Stimulated activated CD8-positive, alpha-beta memory T cell treated with anti-CD3 and anti-CD28 coated beads, Interleukin-4, amount 100 ng/mL, for 4 hours (primary cell): Measurements from ENCODE around the gene OR5A1.
"Not testable (repeated sequence)": the region's sequence is repeated elsewhere in the genome, so short reads cannot be mapped to it uniquely, and the experiment has no call there.

Source experiments
- DNase-seq, 2 donors: peaks; one replicate each; pipeline ENCODE4 v3.0.0-alpha.2; 2020; ENCODE audit warnings: low read depth in 2 of 2, low spot score in 1 of 2

The OR5A1 gene

DNA sequence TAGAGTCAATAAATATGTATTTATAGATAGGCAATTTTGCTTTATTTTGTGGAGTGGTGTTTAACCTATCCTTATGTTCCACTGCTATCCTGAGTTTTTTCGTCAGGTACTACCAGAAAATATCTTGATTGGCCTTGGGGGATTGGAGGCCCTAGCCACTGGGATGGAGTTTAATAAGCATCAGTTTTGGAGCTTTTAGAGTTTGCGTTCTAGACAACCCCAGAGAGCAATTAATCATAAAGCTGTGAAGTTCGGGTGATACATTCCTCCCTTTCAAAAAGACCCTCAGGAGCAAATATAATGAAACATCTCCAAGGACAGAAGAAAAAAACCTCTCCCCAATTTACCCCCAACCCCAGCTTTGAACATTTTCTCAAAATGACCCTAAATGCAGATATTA is at the start of gene OR5A1:
Gene OR5A1, plus strand, starts transcription at position 301 of the 400 bp plus-strand sequence. CDS start 6,700 bp downstream, outside the sequence.
- DNase-seq, result no peak

DNA sequence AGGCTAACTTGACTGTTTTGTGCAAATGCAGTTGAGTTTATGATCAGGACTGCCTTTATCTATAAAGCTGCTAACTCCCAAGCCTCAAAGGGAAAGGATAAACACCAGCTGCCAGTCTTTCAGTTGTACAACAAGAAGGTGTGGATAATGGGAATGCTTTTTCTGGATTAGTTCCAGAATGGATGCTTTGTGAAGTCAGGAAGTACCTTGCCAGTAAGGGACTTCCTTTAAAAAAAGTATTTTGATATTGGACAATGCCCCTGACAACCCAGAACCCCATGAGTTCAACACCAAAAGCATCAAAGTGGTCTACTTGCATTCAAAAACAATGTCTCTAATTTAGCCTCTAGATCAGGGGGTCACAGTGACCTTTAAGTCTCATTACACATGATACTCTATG is 42.1 kb upstream of the OR5A1 start:
- no peak for DNase-seq

DNA sequence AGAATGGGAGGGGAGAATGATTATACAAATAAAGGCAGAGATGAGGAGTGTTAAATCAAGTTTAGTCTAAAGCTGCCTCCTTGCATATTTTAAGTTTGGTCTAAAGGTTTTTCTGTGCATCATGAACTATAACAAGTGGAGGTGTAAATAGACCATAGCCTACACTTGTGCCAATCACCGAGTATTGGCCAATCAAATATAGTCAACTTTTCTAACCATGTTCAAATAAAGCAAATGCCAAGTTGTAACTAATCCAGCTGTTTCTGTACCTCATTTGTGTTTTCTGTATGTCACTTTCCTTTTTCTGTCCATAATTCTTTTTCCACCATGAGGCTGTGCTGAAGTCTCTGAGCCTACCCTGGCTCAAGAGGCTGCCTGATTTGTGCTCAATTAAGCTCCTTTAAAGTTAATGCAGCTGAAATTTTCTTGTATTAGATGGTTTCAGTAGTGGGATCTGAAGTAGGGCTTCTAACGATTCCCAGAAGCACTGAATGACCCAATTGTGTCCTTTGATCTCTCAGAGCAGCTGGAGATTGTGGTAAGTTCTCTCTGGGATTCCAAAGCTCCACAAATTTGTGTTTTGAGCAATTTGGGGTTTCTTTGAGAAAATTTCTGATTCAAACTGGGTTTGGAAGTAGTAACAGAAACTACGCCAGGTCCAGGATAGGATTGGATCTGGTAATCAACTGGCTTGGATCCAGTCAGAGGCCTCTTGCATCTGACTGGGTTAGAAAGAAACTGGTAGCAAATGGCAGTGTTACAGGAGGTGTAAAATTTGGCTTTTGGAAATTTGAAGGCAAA is 35.6 kb upstream of the OR5A1 start:
- DNase-seq, result no peak

DNA sequence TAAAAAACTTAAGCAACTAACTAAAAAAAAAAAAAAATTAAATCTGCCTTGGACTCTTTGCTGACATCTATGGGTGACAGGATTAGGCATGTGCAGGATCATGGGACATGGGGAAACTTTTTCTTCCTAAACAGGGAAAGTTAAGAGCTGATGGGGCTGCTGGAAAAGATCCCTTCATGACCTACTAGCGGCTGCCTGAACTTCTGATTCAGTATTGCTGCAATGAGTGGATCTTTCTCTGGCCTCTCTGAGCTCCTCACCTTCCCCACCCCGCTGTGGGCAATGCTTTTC is 35.1 kb upstream of the OR5A1 start:
- no peak for DNase-seq

DNA sequence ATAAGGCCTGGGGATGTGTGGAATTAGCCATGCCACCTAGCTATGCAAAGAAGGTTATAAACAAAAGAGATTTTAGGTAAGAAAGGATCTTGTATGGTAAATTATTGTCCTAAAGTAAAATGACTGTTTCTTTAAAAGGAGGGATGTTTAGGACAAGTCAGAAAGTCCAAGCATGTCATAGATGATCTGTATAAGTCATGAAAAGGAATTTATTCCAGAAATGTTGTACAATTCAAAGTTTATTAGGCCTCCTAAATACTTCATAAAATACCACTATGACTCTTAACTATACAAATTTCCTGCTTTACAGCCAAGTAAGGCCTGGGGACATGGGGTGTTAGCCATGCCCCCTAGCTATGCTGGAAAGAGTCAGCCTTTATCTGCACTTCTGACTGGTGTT is 32.7 kb upstream of the OR5A1 start:
- no peak for DNase-seq

DNA sequence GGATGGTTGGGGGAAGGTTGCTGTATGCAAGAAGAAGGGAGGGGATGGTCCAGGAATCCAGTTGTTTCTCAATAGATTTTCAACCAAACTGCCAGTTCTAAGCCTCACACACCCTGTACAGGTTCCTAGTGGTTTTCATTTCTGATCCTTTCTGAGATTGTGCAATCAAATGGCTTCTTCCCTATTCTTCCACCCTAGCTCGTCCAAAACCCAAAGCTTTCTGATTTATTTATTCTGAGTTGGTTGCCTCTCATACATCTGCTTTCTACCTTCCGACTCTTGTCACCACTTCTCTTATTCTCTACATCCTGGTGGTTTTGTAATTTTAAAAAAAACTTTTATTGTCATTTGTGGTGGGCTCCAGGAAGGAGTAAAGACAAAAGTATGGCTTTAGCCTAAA is 22.6 kb upstream of the OR5A1 start:
- no peak for DNase-seq

DNA sequence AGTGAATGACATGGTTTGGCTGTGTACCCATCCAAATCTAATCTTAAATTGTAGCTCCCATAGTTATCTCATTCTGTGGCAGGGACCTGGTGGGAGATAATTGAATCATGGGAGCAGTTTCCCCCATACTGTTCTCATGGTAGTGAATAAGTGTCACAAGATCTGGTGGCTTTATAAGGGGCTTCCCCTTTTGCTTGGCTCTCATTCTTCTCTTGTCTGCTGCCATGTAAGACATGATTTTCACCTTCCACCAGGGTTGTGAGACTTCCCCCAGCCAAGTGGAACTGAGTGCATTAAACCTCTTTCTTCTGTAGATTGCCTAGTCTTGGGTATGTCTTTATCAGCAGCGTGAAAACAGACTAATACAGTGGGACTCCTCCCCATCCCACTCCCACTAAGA is 21.2 kb upstream of the OR5A1 start:
- no peak for DNase-seq

DNA sequence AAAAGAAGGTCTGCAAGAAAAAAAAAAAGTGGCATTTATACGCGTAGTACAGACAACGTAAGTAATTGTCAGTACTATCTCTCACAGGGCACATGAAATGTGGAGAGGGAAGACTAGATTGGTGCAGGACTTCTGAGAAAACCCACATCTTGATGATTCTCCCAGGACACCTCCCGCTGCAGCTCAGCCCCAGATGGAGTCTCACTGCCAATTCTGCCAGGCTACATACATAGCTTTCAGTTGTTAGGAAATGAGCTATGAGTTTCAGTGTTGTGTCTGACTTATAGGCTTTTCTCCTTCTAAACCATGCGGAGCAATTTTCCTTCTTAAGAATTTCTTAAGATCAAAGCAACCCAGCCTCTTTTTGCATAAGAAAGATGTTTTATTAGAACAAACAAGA is 19.7 kb upstream of the OR5A1 start:
- no peak for DNase-seq

DNA sequence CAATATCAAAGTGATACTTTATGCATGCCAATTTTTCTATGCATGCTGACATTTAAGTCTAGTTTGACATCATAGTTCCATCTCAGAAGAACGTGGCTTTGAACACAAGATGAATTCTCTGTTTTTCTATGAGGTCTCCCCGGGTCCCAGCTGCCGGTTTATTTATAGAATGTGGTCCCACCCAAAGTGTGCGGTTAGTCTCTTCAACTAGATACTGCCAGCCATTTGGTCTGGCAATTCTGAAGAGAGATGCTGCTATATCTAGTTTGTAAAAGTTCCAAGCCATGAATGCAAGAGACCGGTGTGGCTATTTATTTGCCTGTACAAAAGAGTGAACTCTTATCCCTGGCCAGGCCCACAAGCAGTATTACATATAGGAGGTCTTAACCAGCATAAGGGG is 19.2 kb upstream of the OR5A1 start:
- no peak for DNase-seq

DNA sequence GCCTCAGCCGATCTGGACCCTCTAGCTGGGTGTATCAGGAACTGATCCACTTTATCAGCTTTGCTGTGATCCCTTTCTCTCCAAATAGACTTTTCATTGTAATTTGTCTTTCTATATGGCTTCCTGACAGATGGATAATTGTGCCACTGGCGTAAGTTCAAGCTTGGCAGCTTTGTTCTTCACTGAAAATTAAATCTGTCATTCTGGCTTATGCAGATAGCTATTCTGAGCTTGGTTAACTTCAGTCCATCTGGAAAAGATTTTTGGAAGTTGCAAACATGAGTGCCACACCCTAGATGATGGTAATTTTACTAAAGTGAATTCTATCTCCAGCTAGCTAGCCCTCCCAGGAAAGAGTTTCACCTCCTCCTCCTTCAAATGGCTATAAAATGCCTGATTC is 18.1 kb upstream of the OR5A1 start:
- DNase-seq, result no peak

DNA sequence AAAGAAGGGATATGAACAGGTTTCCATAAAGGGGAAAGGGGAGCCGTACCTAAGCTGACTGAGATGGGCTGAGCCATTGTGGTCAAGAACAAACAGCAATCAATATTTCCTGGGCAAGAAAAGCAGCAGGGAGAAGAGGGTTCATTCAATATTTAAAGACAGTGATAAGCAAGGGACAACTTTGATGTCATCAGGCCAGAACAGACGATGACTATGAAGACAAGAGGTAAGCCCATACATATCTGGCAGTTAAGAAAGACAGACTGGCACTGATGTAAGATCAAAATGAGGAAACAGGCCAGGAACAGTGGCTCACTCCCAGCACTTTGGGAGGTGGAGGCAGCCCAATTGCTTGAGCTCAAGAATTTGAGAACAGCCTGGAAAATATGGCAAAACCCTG is 12.4 kb upstream of the OR5A1 start:
- DNase-seq, result no peak

DNA sequence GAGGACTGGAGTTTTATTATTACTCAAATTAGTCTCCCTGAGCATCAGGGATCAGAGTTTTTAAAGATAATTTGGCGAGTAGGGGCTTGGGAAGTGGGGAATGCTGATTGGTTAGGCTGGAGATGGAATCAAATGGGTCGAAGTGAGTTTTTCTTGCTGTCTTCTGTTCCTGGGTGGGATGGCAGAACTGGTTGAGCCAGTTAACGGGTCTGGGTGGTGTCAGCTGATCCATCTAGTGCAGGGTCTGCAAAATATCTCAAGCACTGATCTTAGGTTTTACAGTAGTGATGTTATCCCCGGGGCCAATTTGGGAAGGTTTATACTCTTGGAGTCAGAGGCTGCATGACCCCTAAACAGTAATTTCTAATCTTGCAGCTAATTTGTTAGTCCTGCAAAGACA is 11.1 kb upstream of the OR5A1 start:
- DNase-seq, result no peak

DNA sequence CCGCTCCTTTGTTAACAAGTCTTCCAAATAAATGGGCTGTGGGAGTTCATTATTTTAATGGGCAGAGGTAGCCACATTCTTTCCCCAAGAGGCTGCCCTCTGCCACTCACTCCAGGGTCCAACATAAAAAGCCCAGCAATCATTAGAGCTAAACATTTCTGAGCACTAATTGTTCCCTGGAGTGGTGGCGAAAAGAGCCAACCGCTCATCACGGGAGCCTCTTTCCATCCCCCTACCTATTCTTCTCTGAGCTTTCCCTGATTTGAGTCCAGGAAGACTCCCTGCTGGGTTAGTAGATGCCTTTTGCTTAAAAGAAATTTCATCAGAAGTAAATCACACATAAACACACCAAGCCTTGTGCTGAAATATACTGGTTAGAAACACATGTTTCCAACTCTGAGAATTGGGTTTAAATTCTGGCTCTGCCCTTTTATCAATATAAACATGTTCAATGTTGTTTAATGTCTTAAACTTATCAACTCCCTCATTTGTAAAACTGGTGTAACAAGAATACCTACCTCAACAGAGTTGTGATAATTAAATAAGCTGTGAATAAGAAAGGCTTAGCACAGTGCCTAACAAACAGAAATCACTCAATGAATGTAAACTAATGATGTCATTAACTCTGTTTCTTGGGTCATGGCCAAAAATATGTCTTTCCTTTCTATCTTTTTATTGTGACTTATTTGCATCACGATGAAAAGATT is 9.8 kb upstream of the OR5A1 start, which contains the start of gene OR5A2:
Gene OR5A2, minus strand, starts transcription at position 53 of the 707 bp plus-strand sequence. CDS start 3,460 bp downstream, outside the sequence.
- no peak for DNase-seq

DNA sequence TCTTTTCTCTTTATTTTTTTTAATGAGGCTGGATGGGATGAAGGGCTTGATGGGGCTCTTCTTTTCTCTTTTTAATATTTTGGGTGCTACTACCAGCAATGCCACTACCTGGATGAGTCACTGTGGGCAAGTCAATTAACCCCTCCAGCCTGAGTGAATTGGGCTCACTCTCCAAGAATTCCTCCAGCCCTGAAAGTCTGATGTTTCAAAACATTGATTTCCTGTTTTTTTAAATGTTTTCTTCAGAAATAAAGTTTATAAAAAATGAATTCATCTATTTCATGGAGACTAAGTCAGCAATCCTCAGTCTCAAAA is 9.2 kb upstream of the OR5A1 start:
- DNase-seq, result no peak

DNA sequence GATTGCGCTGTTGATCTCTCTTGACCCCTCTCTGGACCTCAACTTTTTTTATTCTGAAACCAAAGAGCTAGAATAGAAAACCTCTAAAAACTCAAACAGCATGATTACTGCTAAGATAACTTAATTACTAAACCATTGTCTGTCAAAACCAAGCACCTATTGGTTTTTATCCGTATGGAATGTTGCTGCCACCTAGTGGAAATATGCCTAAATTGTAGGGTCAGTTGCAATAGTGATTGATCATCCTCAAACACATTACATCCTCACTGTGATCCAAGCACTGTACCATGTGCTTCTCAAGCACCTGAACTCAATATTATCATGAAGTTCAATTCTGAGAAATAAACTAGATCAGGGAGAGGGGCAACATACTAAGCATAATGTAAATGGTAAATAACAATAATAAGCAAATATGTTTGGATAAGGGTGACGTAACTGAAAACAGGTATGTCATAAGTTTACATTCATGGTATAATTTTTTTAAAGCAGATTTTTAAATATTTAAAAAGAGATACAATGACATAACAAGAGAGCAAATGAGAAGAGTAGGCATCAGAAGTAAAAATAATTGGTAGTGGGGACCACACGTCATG is 6.2 kb upstream of the OR5A1 start:
- no peak for DNase-seq

DNA sequence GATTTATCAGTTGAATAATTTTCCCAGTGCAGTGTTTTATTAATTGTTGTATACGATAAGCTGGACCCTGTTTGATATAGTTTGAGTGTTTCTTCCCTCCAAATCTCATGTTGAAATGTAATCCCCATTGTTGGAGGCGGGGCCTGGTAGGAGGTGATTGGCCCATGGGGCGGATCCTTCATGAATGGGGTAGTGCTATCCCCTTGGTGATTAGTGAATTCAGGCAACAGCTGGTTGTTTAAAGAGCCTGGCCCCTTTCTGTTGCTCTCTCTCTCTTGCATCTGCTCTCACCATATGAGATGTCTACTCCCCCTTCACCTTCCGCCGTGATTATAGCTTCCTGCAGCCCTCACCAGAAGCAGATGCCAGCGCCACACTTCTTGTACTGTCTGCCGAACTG is 1.5 kb downstream of the OR5A1 start:
- DNase-seq, result no peak

DNA sequence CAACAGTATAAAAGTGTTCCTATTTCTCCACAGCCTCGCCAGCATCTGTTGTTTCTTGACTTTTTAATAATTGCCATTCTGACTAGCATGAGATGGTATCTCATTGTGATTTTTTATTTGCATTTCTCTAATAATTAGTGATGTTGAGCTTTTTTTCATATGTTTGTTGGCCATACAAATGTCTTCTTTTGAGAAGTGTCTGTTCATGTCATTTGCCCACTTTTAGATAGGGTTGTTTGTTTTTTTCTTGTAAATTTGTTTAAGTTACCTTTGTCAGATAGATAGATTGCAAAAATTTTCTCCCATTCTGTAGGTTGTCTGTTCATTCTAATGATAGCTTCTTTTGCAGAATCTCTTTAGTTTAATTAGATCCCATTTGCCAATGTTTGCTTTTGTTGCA is 9.4 kb downstream of the OR5A1 start:
- DNase-seq, result not testable (repeated sequence)

DNA sequence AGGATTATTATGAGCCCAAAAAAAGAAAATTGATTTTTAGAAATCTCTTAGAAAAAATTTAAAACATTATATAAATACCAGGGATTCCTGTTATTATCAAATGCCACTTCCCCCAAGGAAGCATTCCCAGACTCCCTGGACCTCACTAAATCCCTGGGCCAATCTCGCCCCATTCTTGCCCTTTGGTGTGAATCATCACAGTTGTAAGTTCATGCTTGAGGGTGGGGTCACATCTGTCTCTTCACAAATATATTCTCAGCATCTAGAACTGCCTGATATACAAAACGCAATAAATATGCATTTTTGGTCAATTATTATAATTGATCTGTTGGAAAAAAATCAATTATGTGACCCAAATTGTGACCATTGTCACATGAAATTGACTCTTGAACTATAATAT is 12.2 kb downstream of the OR5A1 start:
- DNase-seq, result no peak

DNA sequence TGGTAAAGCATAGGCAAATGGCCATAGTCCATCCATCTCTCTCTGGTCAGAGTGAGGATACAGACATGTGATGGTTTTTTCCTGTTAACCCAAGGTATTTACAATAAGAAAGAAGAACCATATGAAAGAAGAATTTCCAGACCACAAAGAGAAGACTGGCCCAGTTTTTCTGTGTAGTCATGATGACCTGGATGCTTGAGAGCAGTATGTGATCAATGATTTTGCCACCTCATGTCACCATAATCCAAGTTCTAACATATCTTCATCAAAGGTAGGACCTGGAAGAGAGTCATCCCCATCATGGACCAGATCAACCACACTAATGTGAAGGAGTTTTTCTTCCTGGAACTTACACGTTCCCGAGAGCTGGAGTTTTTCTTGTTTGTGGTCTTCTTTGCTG is 20.4 kb downstream of the OR5A1 start, which contains the start of gene OR4D6:
Gene OR4D6, plus strand, starts transcription at position 301 of the 400 bp plus-strand sequence. Its CDS starts 0 bp downstream, at position 301.
- no peak for DNase-seq

DNA sequence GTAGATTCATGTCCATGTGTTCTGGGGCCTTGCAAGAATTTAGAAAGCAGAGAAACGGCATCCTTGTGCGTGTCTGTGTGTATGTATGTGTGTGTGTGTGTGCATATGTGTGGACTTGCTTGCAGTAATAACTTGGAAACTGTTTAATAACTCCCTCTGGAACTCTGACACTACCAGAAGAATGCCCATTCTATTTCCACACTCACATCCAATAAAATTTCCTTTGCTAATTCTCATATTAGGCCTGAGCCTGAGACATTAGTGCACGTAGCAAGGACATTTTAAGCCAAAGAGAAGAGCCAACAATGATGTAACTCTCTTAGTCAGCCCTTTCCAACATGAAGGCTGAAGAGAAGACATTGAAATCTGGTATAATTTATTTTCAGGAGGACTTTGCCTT is 23.6 kb downstream of the OR5A1 start:
- DNase-seq, result no peak

DNA sequence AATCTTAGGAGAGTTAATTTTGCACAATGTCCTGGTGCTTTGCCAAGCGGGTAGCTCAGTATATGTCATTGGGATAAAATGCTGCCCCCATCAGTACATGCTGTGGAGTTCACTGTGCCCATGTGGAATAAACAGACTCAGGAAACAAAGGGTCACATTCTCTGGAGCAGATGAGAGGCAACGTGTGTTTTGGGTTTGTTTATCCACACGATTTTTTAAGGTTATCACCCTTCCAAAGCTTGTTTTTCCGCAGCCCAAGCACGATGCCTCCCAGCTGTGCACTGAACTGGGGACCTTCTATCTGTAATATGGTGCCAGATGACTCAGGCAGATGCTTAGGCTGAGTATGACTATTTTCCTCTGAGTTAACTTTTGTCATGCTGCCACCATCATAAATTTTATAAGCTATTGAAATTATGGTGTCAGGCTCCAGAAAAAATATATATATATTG is 26.9 kb downstream of the OR5A1 start:
- DNase-seq, result no peak

DNA sequence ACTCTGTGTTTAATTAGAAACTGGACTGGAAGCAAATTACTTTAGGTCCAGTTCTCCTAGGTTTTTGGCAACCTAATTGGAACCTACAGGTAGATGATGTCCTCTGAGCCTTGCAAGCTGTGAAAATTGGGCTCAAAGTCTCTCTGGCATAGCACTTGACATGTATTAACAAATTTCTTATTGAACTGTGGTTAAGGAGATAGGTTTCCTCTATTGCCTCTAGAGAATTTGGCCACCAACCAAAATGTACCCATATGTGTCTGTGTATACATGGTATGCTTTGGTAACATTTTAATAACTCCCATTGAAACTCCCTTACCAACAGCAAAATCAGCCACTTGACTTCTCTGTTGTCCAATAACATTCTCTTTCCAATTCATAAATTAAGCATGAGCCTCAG is 36.7 kb downstream of the OR5A1 start, which contains the start of gene OR4D10:
Gene OR4D10, plus strand, starts transcription at position 301 of the 400 bp plus-strand sequence. CDS start 4,115 bp downstream, outside the sequence.
- DNase-seq, result no peak
